Lower leg skin (tissue), 4 donors: ENCODE results near the gene LAMC2. TPM values are rescaled to one million over a fixed set of nuclear protein-coding genes. Genes with fewer than 3 reads are reported as not detected.

ENCODE experiments used
- DNase-seq, 2 donors: peaks; one replicate each; pipeline ENCODE4 v3.0.0-alpha.2; 2019; ENCODE audit warnings: low spot score in 2 of 2
- H3K4me3 ChIP-seq: fragments of 200-600 bp; sonication (generic); 2 replicates; pipeline ENCODE4 v1.5.1; 2017; ENCODE audit warnings: mild to moderate bottlenecking, low read depth; ENCODE audit not compliant: poor library complexity, severe bottlenecking
- POLR2A ChIP-seq, 2 donors: fragments of 450-650 bp; IDR thresholded peaks; one replicate each; pipeline ENCODE4 v1.6.1; 2016 to 2017; ENCODE audit warnings: antibody characterized with exemption in 2 of 2, mild to moderate bottlenecking in 1 of 2, moderate library complexity in 1 of 2
- WGBS, 2 donors: methylation state at CpG; one replicate each; pipeline ENCODE4 v1.1.5; 2018; 5-methylcytosine and 5-hydroxymethylcytosine counted together
- intact Hi-C: fragments of 100-400 bp; cut with DNase I; formaldehyde crosslinking; loops from one replicate; pipeline ENCODE4 v1.15.0; 2023; ENCODE audit warnings: low total_unique reads
- total RNA-seq, 4 donors: library from RNA; depleted of rRNA; stranded (reverse); fragments of >200 nt; gene quantifications; one replicate each; pipeline ENCODE4 v1.1.0, GENCODE V29; 2016
- TF ChIP-seq, protein P1 (sequence below), 3 donors: fragments of 450-650 bp; IDR thresholded peaks; one replicate each; pipeline ENCODE4 v1.5.1; 2016; ENCODE audit warnings: antibody characterized with exemption in 3 of 3, mild to moderate bottlenecking in 3 of 3, moderate library complexity in 2 of 3

LAMC2 gene
- total RNA-seq, 4 donors from 2014 or later, result 29.6 to 36.8 (median 33.1) TPM

DNA sequence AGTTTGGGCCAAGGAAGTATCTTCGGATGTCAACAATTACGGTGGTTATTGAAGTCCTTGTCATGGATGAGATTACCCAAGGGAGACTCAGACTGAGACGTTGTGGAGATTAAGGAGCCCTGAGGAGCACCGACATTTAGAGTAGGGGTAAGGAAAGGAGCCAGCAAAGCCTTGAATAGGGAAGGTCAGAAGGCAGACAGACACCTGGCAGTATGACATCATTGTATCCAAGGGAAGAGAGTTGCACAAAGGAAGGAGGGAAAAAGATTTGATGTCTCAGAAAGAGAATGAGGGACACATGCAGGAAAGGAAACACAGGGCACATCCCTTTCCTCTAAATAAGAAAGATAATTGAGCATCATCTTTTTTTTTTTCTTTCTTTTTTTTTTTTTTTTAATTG is 11.7 kb downstream of the LAMC2 start:
- intact Hi-C loops, result no loop called here

DNA sequence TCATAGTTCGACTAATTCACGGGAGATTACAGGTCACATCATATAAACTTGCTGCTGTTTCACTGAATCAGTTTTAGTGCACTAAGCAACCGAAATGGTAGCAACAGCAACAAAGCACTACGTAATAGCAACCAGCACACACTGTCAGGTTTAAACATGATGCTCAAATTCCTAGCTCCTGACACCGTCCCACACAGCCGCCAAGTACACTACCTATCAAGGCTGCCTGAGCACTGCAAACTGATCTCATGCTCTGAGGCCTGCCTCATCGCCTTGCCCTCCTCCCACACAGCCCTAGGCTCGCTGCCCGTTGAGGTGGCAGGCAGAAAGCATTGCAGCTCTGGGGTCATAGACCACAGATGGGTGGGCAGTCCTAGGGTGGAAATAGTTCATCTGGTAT is 12.4 kb downstream of the LAMC2 start:
- TF ChIP-seq POLR2A (IDR thresholded peaks at IDR 0.05), result no peak
- TF ChIP-seq, protein P1, sequence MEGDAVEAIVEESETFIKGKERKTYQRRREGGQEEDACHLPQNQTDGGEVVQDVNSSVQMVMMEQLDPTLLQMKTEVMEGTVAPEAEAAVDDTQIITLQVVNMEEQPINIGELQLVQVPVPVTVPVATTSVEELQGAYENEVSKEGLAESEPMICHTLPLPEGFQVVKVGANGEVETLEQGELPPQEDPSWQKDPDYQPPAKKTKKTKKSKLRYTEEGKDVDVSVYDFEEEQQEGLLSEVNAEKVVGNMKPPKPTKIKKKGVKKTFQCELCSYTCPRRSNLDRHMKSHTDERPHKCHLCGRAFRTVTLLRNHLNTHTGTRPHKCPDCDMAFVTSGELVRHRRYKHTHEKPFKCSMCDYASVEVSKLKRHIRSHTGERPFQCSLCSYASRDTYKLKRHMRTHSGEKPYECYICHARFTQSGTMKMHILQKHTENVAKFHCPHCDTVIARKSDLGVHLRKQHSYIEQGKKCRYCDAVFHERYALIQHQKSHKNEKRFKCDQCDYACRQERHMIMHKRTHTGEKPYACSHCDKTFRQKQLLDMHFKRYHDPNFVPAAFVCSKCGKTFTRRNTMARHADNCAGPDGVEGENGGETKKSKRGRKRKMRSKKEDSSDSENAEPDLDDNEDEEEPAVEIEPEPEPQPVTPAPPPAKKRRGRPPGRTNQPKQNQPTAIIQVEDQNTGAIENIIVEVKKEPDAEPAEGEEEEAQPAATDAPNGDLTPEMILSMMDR (IDR thresholded peaks at IDR 0.05), result no peak
- peak in 1 of 2 donors; percentile 71 for DNase-seq
- no peak overlapping the region for H3K4me3 ChIP-seq
- 42 to 50% methylated on average over 9 of the region's 9 CpGs for WGBS, 2 donors
- intact Hi-C loops, result no loop called here

More for the DNA sequence above, 11.7 kb downstream of the LAMC2 start:
- no peak for DNase-seq
- 69 to 80% methylated on average over 4 of the region's 4 CpGs for WGBS, 2 donors
- no peak for TF ChIP-seq POLR2A (IDR thresholded peaks at IDR 0.05)
- TF ChIP-seq, protein P1 (IDR thresholded peaks at IDR 0.05), result no peak
- no peak overlapping the region for H3K4me3 ChIP-seq

- intact Hi-C loops, result no loop called here
- no peak overlapping the region for H3K4me3 ChIP-seq
- TF ChIP-seq, protein P1 (IDR thresholded peaks at IDR 0.05), result no peak
- no peak for TF ChIP-seq POLR2A (IDR thresholded peaks at IDR 0.05)
- no peak for DNase-seq
- 81 to 88% methylated on average over 3 of the region's 3 CpGs for WGBS, 2 donors
These were observed 13.2 kb downstream of the LAMC2 start for GRCh38 chr1:183199304-183199703.

DNA sequence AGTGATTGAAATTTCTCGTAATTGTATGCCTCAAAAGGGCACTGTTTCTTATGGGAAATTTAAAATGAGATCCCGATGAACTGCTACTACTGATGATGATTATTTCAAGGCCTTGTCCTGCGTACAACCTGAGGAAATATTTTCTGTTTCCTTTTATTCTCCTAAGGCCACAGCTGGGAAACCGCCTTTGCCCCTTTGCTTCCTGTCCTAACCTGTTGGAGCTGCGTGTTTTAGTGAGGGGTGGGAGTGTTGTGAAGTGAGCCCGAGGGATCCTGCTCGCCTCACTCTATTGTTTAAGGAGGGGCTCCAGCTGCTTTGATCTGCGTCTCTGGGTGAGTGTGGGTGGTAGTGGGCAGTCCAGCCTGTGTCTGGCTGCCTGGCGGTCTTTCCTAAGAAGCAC is 14.4 kb downstream of the LAMC2 start:
- H3K4me3 ChIP-seq, result no peak overlapping the region
- intact Hi-C loops, result no loop called here
- DNase-seq, result no peak
- WGBS, 2 donors, result 73 to 81% methylated on average over 9 of the region's 9 CpGs
- TF ChIP-seq, protein P1 (IDR thresholded peaks at IDR 0.05), result no peak

DNA sequence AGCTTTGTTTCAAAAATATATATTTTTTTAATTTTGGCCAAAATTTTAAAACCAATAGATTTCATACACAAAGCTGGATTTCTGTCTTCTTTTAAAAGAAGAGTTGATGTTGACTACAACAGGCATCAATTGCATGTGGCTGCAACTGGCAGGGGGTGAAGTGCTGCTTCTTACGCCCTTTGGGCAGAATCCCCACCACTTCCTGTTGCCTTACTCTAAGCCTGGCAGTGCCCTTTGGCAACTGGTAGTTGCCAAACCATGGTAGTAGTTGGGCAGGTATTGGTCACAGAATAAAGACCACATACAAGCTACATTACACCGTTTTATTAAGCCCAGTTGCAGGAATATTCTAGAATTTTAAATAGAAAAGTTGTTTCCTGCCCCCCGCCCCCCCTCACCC is 17.0 kb downstream of the LAMC2 start:
- TF ChIP-seq, protein P1 (IDR thresholded peaks at IDR 0.05), result no peak
- no peak for TF ChIP-seq POLR2A (IDR thresholded peaks at IDR 0.05)
- no peak for DNase-seq
- intact Hi-C loops, result no loop called here
- H3K4me3 ChIP-seq, result no peak overlapping the region
- 78 to 85% methylated on average over 3 of the region's 3 CpGs for WGBS, 2 donors

GRCh38 chr1:183205196-183205781 is 19.2 kb downstream of the LAMC2 start:
- H3K4me3 ChIP-seq, result no peak overlapping the region
- 34 to 39% methylated on average over 3 of the region's 3 CpGs for WGBS, 2 donors
- intact Hi-C loops, result no loop called here
- TF ChIP-seq, protein P1 (IDR thresholded peaks at IDR 0.05), result no peak
- TF ChIP-seq POLR2A (IDR thresholded peaks at IDR 0.05), result no peak
- DNase-seq, result peak in 1 of 2 donors; percentile 70
